ENCODE data around the gene KRT15.

GRCh38 chr17:41524261-41524660 is 5.6 kb upstream of the KRT15 start:
- TF ChIP-seq EP300 (IDR thresholded peaks at IDR 0.05; ENCODE audit: low read depth), result no peak
- TF ChIP-seq POLR2A (IDR thresholded peaks at IDR 0.05), result peak; percentile 28
